ENCODE data around the gene RABEP2.
"Not testable (repeated sequence)": the region's sequence is repeated elsewhere in the genome, so short reads cannot be mapped to it uniquely, and the experiment has no call there.

RABEP2 gene, protein sequence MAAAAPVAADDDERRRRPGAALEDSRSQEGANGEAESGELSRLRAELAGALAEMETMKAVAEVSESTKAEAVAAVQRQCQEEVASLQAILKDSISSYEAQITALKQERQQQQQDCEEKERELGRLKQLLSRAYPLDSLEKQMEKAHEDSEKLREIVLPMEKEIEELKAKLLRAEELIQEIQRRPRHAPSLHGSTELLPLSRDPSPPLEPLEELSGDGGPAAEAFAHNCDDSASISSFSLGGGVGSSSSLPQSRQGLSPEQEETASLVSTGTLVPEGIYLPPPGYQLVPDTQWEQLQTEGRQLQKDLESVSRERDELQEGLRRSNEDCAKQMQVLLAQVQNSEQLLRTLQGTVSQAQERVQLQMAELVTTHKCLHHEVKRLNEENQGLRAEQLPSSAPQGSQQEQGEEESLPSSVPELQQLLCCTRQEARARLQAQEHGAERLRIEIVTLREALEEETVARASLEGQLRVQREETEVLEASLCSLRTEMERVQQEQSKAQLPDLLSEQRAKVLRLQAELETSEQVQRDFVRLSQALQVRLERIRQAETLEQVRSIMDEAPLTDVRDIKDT

GRCh38 chr16:28924762-28925385 lies at the start of gene RABEP2:
RABEP2 (minus strand) TSS chr16:28925238; CDS start chr16:28925163, 75 bp downstream.
- peak; percentile 91 for DNase-seq

DNA sequence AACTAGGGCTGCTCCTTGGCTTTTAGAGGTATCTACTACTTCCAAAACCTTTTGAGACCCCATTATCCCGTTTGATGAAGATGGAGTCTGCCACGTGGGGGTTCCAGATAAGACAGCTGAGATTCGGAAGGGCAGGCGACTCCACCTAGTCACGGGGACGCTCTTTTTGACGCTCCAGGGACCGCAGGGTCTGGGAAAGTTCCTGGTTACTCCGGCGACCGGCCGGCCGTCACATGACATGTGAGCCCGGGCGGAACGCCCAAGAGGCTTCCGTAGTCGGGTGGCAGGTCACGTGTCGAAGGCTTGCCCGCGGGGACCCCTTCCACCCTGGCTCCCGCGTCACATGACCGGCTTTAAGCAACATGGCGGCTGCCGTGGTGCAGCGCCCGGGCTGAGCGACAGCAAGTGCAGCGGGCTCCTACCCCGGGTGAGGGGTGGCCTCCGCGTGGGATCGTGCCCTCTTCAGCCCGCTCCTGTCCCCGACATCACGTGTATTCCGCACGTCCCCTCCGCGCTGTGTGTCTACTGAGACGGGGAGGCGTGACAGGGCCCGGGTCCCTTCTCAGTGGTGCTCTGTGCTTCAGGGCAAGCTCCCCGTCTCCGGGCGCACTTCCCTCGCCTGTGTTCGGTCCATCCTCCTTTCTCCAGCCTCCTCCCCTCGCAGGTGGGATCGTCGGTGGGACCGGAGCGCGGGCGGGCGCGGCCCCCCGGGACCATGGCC lies 49.6 kb upstream of the RABEP2 start, which contains the start of gene SPNS1:
SPNS1 (plus strand) TSS at position 342 of the 721 bp plus-strand sequence; CDS start at position 716, 374 bp downstream.
- peak; percentile 92 for DNase-seq

GRCh38 chr16:28974007-28974436 lies 49.0 kb upstream of the RABEP2 start:
- no peak for DNase-seq

- not testable (repeated sequence) for DNase-seq
Measured at GRCh38 chr16:28969696-28970095, 44.7 kb upstream of the RABEP2 start.

DNA sequence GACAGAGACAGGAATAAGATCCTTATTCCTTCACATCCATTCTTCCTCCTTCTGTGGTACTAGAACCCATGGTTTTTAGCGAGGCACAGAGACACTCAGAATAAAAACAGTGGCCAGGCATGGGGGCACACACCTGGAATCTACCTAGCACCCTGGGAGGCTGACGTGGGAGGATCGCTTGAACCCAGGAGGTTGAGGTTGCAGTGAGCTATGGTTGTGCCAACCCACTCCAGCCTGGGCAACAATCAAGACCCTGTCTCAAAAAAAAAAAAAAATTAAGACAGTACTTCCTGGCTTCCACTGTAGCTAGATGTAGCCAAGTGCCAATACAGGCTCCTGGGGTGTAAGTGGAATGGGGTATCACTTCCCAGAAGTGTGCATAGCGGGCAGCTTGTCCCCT lies 42.1 kb upstream of the RABEP2 start:
- DNase-seq = no peak

GRCh38 chr16:28964496-28964895 lies 39.5 kb upstream of the RABEP2 start:
- no peak for DNase-seq

DNA sequence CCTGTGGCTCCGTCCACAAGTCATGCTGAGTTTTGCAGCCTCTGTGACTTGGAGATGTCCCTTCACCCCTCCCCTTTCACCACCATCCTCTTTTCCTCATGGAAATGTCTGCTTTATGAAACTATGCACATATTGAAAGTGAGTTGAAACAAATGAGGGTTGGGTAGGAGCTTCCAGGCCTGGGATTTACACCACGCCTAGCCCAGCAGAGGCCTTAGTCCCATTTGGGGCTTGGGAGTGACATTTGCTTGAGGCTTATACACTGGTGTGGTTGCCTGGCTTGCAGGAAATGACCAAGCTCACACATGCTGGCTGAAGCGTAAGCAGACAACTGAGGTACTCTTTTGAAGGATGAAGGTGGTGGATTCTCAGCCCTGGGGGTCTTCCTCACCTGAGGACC lies 39.0 kb upstream of the RABEP2 start:
- DNase-seq = no peak

- DNase-seq = no peak
Measured at GRCh38 chr16:28958836-28959235, 33.8 kb upstream of the RABEP2 start.

DNA sequence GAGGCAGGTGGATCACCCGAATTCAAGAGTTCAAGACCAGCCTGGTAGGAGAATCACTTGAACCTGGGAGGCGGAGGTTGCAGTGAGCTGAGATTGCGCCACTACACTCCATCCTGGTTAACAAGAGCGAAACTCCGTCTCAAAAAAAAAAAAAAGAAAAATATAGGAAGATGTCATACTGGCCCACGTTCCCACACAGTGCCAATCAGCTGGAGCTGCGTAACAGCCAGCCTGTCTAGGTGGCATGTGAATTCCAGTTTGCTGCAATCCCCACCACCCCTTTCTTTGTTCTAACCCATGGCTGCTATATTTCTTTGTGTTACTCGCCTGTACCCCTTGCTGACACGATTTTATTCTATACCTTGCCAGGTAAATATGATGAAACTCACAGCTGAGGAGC lies 33.2 kb upstream of the RABEP2 start:
- no peak for DNase-seq

- no peak for DNase-seq
Measured at GRCh38 chr16:28951410-28951943, 26.4 kb upstream of the RABEP2 start.

DNA sequence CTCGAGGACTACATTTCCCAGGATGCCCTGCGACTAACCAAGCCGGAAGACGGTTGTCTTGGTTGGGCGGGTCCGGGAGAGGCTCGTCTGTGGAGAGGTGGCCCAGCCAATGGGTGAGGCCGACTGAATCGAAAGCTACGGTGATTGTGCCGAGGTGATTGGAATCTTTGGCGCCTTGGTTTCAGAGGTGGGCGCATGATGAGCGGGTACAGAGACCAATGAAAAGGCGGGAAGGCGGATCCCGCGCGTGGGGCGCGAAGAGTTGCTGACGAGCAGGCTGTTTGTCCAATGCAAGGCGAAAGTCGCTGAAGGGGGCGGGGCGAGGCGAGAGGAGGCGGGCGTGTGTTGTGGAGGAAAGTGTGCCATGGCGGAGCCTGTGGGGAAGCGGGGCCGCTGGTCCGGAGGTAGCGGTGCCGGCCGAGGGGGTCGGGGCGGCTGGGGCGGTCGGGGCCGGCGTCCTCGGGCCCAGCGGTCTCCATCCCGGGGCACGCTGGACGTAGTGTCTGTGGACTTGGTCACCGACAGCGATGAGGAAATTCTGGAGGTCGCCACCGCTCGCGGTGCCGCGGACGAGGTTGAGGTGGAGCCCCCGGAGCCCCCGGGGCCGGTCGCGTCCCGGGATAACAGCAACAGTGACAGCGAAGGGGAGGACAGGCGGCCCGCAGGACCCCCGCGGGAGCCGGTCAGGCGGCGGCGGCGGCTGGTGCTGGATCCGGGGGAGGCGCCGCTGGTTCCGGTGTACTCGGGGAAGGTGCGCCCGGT lies 25.8 kb upstream of the RABEP2 start, which contains the start of gene NFATC2IP:
NFATC2IP (plus strand) TSS at position 290 of the 762 bp plus-strand sequence; CDS start at position 365, 75 bp downstream.
- DNase-seq = peak; percentile 100

DNA sequence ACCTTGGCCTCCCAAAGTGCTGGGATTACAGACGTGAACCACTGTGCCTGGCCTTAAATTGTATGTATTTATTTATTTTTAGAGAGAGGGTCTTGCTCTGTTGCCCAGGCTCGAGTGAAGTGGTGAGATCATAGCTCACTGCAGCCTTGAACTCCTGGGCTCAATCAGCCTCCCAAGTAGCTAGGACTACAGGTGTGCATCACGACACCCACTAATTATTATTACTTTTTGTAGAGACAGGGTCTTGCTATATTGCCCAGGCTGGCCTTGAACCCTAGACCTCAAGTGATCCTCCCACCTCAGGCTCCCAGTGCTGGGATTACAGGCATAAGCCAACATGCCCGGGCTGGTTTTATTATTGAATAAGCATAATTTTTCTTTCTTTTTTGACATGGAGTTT lies 21.6 kb upstream of the RABEP2 start:
- DNase-seq = no peak

GRCh38 chr16:28943281-28943680 lies 18.2 kb upstream of the RABEP2 start:
- DNase-seq = no peak

DNA sequence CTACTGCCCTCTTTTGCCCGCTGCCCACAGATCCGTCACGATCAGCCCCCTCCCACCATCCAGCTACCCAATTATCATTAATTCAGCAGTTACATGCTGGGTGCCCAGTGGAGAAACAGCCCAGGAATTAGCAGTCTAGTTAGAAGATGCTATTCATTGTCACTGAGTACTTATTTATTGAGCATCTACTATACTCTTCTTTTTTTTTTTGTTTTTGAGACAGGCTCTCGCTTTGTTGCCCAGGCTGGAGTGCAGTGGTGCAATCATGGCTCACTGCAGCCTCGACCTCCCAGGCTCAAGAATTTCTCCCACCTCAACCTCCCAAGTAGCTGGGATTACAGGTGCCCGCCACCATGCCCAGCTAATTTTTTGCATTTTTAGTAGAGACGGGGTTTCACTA lies 14.8 kb upstream of the RABEP2 start:
- not testable (repeated sequence) for DNase-seq

DNA sequence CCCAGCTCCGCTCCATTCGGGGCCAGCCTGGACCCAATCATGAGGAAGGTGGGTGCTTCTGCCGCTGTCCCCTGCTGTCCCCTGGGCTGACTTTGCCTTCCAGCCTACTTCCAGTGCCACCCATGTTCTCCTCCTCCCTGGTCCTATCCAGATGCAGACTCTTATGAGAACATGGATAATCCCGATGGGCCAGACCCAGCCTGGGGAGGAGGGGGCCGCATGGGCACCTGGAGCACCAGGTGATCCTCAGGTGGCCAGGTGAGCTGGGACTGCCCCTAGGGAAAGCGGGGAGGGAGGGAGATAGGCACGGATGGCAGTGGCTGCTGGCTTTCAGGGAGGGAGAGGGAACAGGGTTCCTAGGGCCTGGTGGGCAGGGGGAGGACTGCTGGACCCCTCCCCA lies 13.7 kb upstream of the RABEP2 start:
- DNase-seq = no peak

DNA sequence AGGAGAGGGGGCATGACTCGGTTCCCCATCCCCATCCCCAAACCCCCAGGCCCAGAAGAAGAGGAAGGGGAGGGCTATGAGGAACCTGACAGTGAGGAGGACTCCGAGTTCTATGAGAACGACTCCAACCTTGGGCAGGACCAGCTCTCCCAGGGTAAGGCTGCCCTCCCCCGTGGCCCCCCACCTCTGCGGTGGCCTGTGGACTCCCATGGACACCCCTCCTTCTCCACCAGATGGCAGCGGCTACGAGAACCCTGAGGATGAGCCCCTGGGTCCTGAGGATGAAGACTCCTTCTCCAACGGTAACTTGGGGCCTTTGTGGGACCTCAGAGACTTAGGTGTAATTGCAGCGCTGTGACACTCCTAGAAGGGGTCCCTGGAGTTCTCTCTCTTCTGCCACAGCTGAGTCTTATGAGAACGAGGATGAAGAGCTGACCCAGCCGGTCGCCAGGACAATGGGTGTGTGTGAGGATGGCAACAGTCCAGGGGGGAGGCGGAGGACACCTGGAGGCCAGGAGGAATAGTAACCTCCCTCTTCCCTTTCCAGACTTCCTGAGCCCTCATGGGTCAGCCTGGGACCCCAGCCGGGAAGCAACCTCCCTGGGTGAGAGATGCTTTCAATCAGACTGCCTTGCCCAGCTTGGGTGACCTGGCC lies 12.3 kb upstream of the RABEP2 start:
- DNase-seq = no peak

DNA sequence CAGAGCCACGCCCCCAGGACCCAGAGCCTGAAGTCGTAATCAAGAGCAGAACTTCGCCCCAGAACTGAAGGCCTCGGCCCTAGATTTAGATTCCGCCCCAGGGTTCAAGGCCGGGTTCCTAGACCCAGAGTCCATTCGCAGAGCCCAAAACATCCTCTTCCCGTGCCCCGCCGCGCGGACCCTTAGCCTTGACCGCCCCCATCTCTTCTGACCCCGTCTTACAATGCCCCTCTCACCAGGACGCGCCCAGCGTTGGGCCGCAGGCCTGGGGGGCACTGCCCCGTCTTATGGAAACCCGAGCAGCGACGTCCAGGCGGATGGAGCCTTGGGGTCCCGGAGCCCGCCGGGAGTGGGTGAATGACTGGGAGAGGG lies 11.7 kb upstream of the RABEP2 start:
- DNase-seq = no peak

GRCh38 chr16:28935924-28936783 lies 11.1 kb upstream of the RABEP2 start:
- DNase-seq = peak; percentile 72

- no peak for DNase-seq
Measured at GRCh38 chr16:28935346-28935745, 10.3 kb upstream of the RABEP2 start.

- DNase-seq = no peak
Measured at GRCh38 chr16:28933171-28933570, 8.1 kb upstream of the RABEP2 start.
